ENCODE measurements around the gene HOXB4.

DNA sequence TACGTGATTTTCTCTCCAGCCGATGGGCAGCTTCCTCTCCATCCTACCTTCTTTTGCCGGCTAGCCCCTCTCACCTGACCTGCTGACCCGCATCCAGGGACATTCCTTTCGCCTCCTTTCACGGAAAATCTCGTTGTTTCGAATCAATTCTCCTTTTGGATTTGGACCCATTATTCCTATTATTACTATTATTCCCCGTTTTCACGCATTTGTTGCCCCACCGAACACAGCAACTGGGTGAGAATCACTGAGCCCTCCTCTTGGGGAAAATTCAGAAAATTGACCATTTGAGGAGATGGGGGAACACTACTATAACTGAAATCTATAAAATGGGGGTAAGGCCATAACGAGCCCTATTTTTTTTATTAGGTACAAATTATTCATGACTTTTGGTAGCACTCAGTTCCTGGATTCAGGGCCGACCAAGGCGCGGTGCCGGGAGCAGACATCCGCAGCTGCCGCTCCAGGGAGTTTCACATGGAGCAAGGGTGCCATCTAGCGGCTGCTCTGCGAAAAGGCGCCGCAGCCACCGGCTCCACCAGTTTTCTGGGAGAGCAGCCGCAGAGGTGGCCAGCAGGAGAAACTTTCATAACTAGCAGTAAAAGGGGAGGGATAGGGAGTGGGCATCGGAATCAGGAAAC is 40.2 kb upstream of the HOXB4 start:
- TF ChIP-seq POLR2AphosphoS5 (IDR thresholded peaks at IDR 0.05; ENCODE audit: low read depth, low read length) (no peak), TAF1 (IDR thresholded peaks at IDR 0.05; ENCODE audit: borderline replicate concordance, insufficient read depth, low read length) (no peak), REST (IDR thresholded peaks at IDR 0.05; ENCODE audit: insufficient read depth in 1 of 2, low read depth in 2 of 2, low read length in 2 of 2) (no peak), FOXP2 (optimal IDR thresholded peaks at IDR 0.05; ENCODE audit: borderline replicate concordance, extremely low read depth, extremely low read length, insufficient read depth) (no peak), SIN3A (IDR thresholded peaks at IDR 0.05; ENCODE audit: borderline replicate concordance, insufficient read depth, low read length) (no peak)
